HG03103 (cell line): ENCODE measurements around the gene MORN1.
"Not testable (repeated sequence)": the region's sequence is repeated elsewhere in the genome, so short reads cannot be mapped to it uniquely, and the experiment has no call there.

Experiments
- ATAC-seq: cut with Tn5 transposase; IDR thresholded peaks from one replicate; pipeline ENCODE4 v1.9.1; 2021; ENCODE audit warnings: low read depth; ENCODE audit not compliant: unreplicated experiment

MORN1 gene

DNA sequence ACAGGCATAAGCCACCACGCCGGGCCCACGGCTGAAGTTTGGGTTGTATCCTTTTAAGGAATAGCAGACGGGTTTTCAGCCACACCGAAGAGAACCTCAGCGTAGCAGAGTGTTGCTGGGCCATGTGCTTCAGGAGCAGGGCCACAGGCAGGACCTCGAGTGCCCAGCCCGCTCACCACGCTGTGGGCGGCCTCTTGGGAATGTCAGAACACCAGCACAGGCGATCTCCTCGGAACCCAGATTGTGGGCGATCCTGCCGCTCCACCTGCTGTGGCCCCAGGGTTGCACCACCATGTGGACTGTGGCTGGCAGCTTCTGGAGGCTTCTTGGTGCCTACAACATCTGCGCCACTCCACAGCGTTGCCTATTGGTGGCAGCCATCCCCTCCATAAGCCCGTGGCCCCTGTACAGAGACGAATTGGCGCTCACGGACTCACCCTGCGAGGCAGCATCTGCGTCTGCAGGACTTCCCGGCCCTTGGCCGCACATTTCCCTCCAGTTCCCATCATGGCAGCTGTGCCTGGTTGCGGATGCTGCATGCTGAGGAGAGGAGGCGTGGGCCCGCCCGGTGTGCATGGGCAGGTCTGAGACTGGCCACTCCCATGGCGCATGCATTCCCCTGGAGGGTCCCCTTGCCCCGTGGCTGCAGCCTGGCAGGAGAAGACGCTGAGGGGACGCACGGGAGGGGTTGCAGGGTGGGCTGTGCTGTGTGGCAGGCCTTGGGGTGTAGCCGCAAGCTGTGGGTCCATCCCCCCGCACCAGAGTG, 93.9 kb downstream of the MORN1 start:
- ATAC-seq: no peak

DNA sequence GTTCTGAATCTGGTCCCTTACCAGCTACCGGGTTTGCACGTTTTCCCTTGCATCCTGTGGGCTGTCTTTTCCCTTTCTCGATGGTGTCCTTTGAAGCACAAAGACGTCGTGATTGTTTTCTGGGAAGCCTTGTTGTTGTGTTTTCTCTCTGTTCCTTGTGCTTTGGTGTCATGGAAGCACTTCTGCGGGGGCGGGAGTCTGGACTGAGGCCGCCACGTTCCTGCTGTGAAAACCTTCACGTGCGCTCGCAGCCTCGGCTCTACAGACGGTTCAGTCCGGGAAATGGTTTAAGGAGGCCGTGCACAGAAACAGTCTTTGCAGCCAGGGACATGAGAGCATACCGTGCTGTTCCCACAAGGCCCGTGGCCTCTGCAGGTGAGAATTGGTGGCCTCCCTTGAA, 94.7 kb downstream of the MORN1 start:
- ATAC-seq: no peak

DNA sequence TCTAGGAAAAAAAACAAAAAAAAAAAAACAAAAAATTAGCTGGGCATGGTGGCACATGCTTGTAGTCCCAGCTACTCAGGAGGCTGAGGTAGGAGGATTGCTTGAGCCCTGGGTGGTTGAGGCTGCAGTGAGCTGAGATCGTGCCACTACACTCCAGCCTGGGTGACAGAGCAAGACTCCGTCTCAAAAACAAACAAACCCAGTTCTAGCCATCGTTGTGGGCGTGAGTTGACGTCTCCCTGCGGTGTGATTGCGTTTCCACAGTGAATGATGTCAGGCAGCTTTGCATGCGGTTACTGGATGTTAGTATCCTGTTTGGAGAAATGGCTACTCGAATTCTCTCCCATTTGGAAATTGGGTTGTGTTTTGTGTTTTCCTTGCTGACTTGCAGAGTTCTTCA, 95.1 kb downstream of the MORN1 start:
- ATAC-seq: not testable (repeated sequence)

DNA sequence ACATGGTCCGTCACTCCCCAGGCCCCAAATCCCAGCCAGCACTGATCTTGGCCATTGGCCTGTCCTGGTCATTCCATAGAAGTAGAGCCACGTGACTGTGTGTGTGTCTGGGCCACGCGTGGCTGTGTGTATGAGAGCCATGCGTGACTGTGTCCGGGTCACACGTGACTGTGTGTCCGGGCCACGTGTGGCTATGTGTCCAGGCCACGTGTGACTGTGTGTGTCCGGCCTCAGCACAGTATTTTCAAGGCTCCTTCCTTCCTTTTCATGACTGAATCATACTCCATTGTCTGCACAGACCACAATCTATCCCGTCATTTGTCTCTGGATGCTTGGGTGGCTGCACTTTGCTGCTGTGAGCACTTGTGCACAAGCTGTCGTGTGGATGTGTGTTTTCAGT, 95.8 kb downstream of the MORN1 start:
- no peak for ATAC-seq

DNA sequence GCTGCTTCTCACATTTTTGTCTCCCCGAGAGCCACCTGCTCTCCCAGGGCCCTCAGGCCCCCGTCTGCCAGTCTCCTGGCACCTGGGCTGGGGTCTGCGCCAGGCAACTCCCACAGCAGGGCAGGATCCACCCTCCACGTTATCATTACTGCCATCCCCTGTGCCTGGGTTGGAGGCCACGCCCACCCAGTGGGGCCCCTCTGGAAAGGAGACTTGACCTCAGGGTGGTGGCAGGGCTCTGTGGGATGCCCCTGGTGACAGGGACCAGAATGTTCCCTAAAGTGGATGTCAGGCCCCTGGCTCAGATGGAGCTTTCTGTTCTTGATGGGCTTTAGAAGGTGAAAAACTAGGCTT, 96.7 kb downstream of the MORN1 start:
- ATAC-seq: no peak

DNA sequence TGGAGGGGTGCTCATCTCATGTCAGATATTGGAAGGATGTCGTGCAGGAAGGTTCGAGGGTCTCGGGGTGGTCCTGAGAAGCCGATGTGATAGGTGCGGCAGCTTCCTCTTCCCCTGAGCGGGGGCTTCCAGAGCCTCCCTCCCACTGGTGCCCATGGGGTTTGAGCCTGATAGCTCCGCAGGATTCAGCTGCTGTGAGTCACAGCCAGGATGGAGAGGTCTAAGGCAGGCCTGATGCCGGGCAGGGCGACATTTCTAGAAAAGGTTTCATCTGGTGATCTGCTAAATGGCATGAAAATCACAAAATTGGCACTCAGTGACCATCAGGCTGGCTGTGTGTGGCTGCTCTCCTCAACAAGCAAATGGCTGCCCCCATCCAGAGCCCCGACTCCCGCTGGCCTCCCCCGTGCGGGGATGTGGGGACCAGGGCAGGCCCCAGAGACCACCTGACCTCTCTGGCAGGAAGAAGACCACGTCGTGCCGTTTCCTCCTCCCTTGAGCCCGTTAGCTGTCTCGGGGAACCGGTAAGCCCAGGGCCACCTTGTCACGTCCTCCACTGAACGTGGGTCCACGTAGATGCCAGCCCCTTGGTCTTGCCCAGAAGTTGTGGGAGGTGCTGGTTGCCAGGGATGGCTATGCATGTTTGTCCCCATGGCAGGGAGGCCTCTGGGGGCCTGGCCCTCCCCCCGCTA, 97.2 kb downstream of the MORN1 start:
- ATAC-seq: no peak

DNA sequence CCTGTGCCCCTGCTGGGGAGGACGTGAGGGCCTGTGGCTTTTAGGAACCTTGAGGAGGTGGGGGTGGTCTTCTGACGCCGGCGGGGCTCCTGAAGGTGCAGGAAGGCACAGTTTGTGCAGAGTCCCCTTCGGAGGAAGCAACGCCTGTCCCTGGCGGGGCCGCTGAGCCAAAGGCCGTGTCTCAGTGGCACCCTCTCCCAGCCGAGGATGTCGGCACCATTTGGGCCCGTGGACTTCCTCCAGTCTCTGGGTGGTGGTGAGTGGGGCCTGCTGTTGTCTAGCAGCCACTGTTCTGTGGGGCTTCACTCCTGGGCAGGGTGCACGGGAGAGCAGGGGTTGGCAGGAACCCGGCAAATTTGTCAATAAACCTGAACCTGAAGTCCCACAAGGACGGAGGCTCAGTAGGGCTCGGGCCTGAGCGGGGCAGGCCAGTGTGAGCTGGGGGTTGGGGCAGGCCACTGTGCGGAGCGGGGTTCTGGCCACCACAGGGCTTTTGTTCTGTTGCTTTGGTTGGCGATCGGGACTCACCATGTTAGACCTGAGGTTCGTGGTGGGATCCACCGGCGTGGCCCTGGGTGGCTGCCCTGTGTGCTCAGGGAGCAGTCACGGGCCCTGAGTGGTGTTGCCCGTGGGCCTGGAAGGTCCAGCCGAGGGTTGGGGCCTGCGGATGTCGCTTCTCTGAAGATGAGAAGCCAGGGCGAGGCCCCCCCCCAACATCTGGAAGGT, 98.5 kb downstream of the MORN1 start:
- ATAC-seq: no peak

DNA sequence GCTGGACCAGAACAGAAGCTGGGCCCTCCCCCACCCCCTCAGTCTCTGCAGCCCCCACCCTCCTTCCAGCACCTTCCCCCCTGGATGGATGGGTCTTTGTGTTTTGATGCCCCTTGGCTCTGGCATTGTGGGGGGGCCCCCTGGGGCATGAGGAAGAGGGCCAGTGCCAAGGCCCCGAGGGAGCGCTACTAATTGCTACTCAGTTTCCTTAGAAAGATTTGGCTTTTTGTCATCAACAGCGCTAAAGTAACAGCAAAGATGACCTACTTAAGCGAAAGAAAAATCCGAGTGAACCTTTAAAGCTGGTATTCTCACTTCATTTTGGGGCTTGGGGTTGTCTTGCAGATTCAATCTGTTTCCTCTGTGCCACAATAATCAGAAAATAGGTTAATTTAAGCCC, 99.8 kb downstream of the MORN1 start:
- ATAC-seq: no peak

DNA sequence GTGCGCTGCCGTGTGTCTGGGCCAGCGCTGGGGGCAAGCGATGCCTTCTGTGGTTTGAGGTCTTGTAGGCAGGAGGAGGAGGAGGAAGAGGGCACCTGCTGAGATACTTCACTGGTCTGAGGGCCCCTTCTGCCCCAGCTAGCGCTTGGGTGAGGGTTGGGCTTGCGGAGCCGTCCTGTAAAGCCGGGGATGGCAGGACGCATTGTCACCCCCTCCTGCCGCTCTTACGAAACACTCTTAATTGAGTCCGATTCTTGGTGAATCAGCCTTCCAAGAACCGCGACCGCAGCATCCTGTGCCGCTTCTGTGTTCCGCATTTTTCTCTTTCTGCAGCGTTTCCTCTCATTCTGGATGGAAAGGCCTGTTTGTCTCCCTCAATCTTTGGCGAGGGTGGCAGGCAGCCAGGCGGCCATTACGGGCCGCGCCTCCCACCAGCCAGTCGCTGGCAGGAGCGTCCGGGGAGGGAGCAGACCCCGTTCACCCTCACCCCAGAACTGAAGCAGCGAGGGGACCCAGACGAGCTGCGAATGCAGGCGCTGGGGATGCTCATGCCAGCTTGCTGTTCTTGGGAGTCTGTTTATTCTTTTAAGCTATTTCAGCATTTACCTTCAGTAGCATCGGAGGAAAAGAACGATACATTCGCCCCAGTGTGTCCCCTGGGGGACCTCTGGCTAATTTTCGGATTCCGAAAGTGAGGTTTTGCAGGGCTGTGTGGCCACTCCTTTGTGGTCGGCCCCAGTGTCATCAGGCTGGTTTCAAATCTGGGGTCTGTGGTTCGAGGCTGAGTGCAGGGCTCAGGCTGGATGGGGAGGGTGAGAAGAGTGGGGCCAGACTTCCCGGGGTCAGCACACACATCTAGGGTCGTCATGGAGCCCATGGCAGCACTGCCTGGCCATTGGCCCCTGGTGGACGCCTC, 100.5 kb downstream of the MORN1 start:
- ATAC-seq: peak; percentile 57

DNA sequence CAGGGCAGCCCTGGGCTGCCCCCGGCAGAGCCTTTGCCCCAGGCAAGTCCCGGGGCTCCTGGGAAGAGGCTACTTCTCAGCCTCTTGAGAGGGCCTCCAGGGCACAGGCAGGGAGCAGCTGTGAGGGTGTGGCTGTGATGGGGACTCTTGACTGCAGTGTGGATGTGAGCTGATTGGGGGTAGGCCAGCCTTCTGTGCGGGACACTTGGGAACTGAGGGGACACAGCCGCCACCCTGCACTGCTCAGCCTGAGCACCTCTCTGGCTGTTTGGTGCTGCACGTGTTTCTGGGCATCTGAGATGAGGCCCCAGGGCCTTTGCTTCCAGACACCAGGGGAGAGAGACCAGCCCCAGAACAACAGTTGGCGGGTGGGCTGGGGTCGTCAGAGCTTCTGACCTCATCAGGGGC, 101.2 kb downstream of the MORN1 start:
- no peak for ATAC-seq

DNA sequence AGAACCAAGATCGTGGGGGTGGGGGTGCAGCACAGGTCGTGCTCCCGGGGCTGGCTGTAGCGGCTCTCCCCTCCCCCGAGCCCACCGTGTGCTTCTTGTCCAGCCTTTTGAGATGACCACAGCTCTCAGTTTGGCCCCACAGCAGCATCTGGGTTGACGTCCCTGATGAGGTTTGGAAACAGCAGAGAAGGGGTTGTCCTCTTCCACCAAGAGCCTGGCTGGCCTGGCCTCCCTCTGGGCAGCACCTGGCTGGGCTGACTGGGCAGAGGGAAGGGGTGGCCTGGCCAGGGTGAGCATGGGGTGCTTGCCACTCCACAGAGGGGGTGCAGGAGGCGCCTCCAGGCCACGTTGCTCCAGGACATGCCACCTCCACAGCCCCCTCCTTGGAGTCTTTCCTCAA, 101.7 kb downstream of the MORN1 start:
- ATAC-seq: no peak

DNA sequence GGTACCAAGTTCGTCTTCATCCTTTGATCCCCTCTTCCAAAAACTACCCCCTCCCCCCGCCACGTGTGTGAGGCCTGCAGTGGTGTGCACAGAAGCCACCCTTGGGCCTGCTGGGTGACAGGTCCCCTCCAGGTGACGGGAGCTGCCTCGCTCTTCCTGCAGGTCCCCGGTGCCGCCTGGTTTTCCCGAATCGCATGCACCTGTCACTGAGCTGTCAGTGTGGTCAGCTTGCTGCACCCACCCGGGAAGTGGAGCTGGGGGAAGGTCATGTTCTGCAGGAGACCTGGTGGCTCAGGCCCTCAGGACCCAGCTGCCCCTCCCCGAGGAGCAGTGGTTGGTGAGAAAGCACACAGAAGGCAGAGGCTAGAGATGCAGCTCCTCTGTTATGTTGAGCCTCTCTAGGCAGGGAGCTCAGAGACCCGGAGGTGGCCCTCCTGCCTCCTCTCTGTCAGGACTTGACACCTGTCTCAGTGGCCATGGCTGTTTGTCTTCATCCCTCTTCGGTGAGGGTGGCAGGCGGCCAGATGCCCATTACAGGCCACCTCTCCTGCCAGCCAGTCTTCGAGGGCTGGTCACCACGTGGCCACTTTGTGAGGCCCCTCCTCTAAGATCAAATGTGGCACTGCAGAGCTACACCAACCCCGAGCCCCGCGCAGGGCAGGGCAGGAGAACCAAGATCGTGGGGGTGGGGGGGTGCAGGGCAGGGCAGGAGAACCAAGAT, 102.4 kb downstream of the MORN1 start:
- no peak for ATAC-seq

DNA sequence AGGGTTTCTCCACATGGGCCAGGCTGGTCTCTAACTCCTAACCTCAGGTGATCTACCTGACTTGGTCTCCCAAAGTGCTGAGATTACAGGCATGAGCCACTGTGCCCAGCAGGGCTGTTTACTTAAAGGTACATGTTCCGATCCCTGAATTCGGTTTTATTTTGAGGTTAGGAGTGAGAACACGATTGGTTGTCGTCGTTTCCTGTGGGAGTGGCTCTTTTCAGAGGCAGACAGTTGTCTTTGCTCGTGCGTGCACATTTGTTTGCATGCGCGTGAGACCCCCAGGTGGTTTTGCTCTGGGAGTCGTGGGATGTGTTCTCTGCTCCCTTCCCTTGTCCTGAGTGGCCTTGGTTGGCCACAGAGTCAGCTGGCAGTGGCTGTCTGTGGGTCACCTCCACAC, 103.0 kb downstream of the MORN1 start:
- ATAC-seq: no peak

DNA sequence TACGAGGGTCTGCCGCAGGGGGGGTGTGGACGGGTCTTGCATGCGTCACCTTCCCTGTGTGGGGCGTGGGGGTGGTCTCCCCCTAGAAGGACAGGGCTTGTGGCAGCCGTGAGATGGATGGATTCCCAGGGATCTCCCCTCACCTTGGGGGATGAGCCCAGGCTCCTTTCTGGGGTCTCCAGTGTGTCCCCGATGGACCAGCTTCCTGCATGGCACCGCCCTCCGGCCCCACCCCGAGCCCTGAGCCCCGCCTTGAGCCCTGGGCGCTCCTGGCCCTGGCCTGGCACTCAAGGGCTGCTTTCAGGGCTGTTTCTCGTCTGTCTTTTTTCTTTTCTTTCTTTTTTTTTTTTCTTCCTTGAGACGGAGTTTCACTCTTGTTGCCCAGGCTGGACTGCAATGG, 103.7 kb downstream of the MORN1 start:
- ATAC-seq: no peak

DNA sequence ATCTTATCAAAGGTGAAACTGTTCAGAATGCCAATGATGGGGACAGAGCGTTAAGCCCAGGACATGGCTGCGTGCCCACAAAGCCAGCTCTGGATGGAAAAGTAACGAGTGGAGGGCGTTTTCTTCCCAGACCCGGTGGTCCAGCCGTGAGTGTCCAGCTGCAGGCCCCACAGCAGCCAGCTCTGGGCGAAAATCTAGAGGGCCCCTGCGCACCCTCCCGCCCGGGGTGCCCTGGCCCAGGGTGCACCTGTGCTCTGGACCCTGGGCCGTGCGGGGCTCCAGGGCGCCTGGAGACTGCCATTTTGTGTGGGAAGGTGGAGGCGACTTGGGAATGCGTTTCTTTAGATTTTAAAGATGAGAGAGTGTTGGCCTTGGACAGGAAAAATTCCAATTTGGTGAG, 104.4 kb downstream of the MORN1 start:
- ATAC-seq: no peak

DNA sequence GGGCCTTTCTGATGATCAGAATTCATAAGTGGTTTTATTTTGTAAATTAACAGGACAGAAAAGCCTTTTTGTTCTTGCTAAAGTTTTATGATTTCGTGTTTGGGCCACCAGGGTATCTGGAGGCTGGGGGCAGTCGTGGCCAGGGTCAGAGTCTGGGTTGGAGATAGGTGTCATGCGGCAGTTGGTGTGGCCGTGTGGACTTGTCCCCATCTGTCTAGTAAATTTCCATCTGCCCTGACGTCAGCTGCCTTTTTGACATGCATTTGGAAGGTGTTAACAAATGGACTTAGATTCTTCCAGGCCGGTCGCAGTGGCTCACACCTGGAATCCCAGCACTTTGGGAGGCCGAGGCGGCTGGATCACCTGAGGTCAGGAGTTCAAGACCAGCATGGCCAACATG, 106.4 kb downstream of the MORN1 start:
- ATAC-seq: no peak

DNA sequence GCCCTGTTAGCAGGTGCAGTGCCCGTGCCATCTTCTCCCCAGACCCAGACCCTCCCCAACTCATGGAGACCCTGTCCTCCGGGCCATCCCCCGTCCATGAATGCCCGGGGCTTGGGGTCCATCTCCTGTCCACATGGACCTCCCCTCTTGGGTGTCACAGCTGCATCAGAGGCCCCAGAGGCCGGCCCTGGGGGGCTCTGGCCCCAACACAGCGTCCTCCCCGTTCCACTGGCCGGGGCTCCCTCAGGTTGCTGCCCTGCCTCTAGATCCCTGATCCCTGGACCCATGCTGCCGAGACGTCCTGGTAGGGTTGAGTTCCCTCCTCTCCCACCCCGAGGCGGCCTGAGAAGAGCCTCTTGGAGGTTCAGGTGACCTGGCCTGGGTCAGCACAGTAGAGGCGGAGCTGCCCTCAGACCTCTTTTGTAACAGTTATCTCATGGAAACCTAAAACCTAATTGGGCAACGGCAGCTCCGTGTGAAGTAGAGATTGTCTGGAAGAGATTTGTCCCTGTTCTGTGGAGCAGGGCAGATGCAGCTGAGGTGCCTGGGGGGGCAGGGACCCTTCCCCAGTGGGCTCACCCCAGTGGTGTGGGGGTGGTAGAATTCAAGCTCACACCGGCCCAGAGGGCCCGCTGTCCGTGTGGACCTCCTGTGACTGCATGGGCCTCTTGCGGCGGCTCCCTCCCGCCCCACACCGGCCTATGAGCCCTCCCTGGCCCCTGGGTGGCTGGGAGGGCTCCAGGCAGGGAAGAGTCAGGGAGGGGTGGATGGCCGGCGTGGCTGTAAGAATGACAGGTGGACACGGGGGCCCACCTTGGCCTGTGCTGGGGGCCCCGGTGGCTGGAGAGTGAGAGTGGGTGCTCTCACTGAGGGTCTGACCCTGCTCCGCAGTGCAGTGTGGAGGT, 107.1 kb downstream of the MORN1 start:
- no peak for ATAC-seq

DNA sequence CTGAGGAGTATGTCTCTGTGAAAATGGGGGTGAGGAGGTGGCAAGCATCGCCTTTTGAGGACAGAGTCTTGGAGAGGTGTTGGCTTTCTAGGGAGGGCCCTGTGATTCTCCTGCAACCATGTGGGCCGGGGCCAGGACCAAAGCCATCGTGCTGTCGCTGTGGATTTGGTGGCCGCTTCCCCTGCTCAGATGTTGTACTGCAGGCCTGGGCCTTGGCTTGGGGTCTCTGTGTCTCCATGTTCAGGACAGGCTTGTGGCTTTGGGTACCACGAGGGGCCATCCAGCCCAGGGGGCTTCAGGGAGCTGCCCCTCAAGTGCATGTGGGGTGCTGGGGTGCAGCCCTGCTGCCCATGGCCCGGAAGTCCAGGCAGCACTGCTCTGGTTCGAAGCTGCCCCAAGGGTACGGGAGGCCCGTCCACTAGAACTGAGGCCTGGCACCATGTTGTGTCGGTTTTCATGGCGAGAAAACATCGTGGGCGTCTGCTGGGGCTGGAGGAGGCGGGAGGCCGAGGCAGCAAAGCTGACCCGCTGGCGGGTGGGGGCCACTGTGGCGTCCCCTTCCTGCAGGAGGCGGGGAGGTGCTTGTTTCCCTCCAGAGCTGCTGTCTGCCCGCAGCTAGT, 107.9 kb downstream of the MORN1 start:
- ATAC-seq: no peak
